ENCODE measurements around the gene MKRN2OS. TPM values are rescaled to one million over a fixed set of nuclear protein-coding genes. Genes with fewer than 3 reads are reported as not detected.

MKRN2OS gene
- not detected in 2 replicates for total RNA-seq

- DNase-seq (ENCODE audit: low read depth in 2 of 2), result no peak
Observed at GRCh38 chr3:12545473-12545791, at the start of gene MKRN2OS. MKRN2OS (minus strand) TSS chr3:12545499; CDS start chr3:12545464, 35 bp downstream.

- DNase-seq (ENCODE audit: low read depth in 2 of 2), result no peak
Observed at GRCh38 chr3:12593473-12593872, 48.2 kb upstream of the MKRN2OS start.

DNA sequence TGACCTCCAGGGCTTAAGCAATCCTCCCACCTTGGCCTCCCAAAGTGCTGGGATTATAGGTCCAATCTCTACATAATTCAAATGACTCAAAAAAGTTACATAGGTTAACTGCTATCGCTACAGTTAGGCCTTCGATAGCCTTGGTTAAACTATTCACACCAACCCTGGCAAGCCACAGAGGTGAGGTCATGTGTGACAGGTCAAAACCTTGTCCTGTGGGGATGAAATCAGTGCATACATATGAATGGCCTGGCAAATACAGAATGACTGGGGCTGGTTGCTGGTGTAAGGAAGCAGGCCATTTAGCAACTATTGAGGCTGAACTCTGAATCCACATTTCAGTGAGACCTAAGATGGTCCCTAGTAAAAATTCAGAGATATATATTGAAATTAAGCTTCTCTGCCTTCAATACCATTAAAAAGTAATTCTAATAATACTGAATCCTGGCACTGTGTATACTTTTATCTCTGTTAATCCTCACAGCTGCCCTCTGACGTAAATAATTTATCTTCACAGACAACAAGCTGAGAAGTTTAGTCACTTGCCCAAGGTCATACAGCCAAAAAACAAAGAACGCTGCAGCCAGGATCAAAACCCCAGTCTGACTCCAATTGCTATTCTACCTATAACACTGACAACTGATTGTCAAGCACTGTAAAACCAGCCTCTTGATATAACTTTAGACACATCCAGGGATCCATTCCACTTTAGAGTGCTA lies 46.9 kb upstream of the MKRN2OS start:
- DNase-seq (ENCODE audit: low read depth in 2 of 2), result no peak

DNA sequence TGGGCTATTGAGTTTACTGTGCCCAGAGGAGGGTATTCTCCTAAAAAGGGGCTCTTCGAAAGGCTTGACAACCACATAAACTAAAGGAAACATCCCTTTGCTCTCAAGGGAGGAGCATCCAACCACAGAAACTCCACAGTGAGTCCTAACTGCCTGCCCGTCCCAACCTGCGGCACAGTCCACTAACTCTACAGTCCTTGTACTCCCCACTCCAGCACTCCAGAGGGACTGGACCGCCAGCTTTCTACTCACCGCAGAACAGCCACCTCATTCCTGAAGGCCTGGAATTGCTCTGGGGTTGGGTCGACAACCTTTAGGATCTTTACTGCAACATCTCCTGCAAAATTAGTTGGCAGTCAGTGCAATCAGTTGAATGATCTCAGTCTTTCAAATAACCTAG lies 46.2 kb upstream of the MKRN2OS start:
- no peak for DNase-seq (ENCODE audit: low read depth in 2 of 2)

GRCh38 chr3:12590096-12590495 lies 44.8 kb upstream of the MKRN2OS start:
- no peak for DNase-seq (ENCODE audit: low read depth in 2 of 2)

DNA sequence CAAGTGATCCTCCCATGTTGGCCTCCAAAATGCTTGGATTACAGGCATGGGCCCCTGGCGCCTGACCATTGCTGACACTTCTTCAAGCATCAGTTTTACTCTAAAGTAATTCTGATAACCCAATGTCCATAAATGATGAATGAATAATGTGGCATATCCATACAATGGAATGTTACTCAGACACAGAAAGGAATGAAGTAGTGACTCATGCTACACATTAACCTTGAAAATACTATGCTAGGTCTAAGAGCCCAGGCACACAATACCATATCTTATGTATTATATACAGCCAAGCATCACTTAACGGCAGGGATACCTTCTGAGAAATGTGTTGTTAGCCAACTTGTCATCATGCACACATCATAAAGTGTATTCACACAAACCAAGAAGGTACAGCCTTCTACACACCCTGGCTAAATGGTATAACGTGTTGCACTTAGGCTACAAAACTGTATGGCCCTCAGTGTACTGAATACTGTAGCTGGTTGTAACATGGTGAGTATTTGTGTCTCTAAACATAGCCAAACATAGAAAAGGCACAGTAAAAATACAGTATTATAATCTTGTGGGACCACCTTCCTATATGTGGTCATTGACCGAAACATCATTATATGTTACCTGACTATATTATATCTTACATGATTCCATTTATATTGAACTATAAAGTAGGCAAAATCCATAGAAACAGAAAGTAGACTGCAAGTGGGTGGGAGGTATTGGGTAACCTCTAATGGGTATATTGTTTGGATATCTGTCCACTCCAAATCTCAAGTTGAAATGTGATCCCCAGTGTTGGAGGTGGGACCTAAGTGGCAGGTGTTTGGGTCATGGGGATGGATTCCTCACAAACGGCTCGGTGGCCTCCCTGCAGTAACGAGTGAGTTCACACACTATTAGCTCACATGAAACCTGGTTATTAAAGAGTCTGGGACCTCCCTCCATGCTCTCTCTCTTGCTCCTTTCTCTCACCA lies 43.0 kb upstream of the MKRN2OS start:
- no peak for DNase-seq (ENCODE audit: low read depth in 2 of 2)

DNA sequence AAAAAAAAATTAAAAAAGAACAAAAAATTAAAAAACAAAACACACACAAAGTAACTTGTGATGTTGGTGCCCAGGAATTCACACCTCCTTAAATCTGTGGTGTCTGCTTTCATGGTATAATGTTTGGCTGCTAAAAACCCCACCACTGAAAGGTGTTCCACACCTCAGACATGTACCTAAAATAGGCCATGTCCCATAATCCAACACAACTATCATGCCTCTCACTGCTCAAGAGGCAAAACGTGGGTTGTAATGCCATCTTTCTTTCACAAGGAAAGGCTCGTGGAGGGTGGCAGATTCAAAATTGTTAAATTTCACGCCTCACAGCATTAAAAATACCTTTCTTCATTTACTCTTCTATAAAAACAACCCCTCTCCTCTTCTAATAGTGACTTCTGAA lies 41.1 kb upstream of the MKRN2OS start:
- no peak for DNase-seq (ENCODE audit: low read depth in 2 of 2)

DNA sequence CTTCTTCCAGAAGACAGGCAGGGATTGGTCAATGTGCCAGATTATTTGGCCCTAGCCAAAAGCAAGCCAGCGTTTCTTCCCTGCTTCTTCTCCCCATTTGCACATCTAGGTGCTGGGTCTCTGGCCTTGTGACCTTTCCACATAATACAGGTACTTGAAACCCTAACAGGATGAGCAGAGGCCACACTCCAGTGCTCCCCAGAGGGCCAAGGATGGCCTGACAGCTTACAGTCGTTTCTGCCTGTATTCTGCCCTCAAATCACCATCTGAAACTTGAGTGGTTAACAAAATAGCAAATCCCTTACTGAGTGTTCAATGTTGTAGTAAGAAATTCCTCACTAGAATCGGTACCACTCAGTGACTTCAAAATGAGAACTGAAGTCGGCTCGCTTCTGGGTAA lies 40.7 kb upstream of the MKRN2OS start:
- no peak for DNase-seq (ENCODE audit: low read depth in 2 of 2)

- DNase-seq (ENCODE audit: low read depth in 2 of 2), result no peak
Observed at GRCh38 chr3:12585181-12585580, 39.9 kb upstream of the MKRN2OS start.

- DNase-seq (ENCODE audit: low read depth in 2 of 2), result no peak
Observed at GRCh38 chr3:12584083-12584482, 38.8 kb upstream of the MKRN2OS start.

- no peak for DNase-seq (ENCODE audit: low read depth in 2 of 2)
Observed at GRCh38 chr3:12583280-12583679, 38.0 kb upstream of the MKRN2OS start.

DNA sequence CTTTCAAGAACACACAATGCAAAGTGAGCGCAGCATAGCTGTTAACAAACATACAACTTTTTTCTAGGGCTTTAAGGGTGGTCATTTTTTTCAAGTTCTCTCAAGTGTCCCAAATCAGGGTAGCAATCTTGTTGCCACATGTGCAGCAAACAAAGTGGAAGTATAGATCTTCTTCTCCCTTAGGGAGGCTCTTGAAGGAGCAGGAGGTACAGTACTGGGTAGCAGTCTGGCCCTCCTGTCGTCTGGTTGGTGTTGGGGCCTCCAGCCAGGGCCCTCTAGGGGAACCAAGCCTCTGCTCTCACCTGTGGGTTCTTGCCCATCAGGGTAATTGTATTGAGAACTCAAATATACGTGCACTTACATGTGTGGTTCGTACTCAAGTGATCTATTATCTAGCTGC lies 37.4 kb upstream of the MKRN2OS start:
- no peak for DNase-seq (ENCODE audit: low read depth in 2 of 2)

GRCh38 chr3:12579905-12580304 lies 34.6 kb upstream of the MKRN2OS start:
- DNase-seq (ENCODE audit: low read depth in 2 of 2), result peak in 1 of 2 donors; percentile 26

DNA sequence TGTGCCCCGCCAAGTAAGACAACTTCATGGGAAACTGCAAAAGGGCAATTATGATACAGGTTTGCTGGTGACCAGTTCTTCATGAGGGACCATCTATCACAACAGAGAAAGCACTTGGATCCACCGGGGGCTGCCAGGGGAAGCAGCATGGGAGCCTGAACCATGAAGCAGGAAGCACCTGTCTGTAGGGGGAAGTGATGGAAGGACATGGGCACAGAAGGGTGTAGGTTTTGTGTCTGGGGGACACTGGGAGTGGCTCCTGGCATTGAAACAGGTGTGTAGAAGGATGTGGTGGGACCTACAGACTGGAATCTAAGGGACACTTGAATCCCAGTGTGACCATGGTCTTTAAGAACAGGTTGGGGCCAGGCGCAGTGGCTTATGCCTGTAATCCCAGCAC lies 34.2 kb upstream of the MKRN2OS start:
- peak in 1 of 2 donors; percentile 15 for DNase-seq (ENCODE audit: low read depth in 2 of 2)

DNA sequence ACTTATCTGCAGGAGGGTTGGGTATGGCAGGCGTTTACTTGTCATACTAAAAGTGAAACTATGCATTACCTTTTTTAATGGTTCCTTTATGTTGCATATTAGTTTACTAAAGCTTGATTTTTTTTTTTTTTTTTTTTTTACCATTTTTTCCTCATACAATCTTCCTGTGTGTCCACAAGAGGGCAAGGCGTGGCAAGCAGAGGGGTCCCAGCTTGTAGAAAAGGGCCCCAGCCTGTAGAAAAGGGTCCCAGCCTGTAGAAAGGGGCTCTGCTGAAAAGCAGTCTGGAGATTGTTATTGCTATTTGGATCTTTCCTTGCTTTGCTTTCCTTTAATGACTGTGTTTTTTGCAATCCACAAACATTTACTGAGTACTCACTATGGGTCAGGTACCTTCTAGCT lies 33.4 kb upstream of the MKRN2OS start:
- DNase-seq (ENCODE audit: low read depth in 2 of 2), result no peak

DNA sequence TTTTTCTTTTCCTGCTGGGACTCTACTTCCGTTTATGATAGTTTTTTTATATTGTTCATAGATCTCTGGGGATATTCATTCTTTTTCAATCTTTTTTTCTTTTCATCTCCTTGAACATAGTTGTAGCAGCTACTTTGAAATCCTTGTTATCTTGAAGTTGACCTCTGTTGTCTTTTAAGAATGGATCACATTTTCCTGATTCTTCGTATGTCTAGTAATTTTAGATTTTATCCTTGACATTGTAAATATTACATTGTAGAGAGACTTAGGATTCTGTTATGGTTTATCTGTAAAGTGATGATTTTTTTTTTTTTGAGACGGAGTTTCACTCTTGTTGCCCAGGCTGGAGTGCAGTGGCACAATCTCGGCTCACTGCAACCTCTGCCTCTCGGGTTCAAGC lies 32.1 kb upstream of the MKRN2OS start:
- DNase-seq (ENCODE audit: low read depth in 2 of 2), result no peak

- DNase-seq (ENCODE audit: low read depth in 2 of 2), result peak in 1 of 2 donors; percentile 32
Observed at GRCh38 chr3:12574661-12575060, 29.4 kb upstream of the MKRN2OS start.

GRCh38 chr3:12574131-12574530 lies 28.8 kb upstream of the MKRN2OS start:
- no peak for DNase-seq (ENCODE audit: low read depth in 2 of 2)

DNA sequence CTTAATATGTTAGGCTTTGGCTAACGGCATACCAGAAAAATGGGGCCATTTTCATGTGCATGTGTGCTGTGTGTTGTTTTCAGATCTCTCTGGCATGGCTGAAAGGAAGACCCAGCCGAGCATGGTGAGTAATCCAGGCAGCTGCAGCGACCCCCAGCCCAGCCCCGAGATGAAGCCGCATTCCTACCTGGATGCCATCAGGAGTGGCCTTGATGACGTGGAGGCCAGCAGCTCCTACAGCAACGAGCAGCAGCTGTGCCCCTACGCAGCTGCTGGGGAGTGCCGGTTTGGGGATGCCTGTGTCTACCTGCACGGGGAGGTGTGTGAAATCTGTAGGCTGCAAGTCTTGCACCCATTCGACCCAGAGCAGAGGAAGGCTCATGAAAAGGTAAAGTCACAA lies 26.7 kb upstream of the MKRN2OS start:
- no peak for DNase-seq (ENCODE audit: low read depth in 2 of 2)

GRCh38 chr3:12569836-12570235 lies 24.5 kb upstream of the MKRN2OS start:
- DNase-seq (ENCODE audit: low read depth in 2 of 2), result no peak

GRCh38 chr3:12568747-12569146 lies 23.4 kb upstream of the MKRN2OS start:
- no peak for DNase-seq (ENCODE audit: low read depth in 2 of 2)

- peak in 1 of 2 donors; percentile 39 for DNase-seq (ENCODE audit: low read depth in 2 of 2)
Observed at GRCh38 chr3:12566976-12567375, 21.7 kb upstream of the MKRN2OS start.

- DNase-seq (ENCODE audit: low read depth in 2 of 2), result no peak
Observed at GRCh38 chr3:12562451-12562850, 17.2 kb upstream of the MKRN2OS start.

Measured in dermis microvascular lymphatic vessel endothelial cell (primary cell).